ENCODE results near the gene VSIR. TPM values are rescaled to one million over a fixed set of nuclear protein-coding genes. Genes with fewer than 3 reads are reported as not detected.

The VSIR gene
- total RNA-seq, 1 donor from 2014 or later, result 125 TPM

DNA sequence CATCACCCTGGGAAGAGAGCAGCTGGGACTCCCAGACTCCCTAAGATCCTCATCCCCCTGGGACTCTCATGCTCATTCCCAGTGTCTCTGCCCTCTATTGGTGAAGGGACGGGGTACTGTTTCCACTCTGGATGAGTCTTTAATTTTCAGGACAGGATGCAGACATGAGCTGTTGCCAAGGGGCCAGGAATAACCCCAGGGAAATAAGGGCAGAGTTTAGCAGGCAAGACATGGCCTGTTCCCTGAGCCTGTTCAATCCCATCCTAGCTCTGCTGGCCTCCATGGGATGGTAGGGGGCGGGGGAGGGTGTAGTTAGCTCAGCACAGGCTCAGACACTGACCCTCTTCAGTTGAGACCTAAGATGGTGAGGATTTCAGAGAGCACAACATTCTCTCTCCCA, 67.7 kb downstream of the VSIR start:
- H3K36me3 Mint-ChIP-seq (ENCODE audit: low read depth), result no peaks in the 10 kb centered on the region
- H3K4me1 Mint-ChIP-seq, result peaks cover 19% of the 10 kb centered on the region
- H3K4me3 Mint-ChIP-seq, result no peak overlapping the region
- H3K27ac Mint-ChIP-seq, result no peak overlapping the region
- DNase-seq, result no peak
- no peaks in the 10 kb centered on the region for H3K9me3 Mint-ChIP-seq
- H3K27me3 Mint-ChIP-seq, result no peaks in the 10 kb centered on the region
- intact Hi-C loops (cut with micrococcal nuclease), result loop anchor here (5.0 kb wide), 1 partner anchor 323 kb away; no protein-coding TSS in a partner anchor

DNA sequence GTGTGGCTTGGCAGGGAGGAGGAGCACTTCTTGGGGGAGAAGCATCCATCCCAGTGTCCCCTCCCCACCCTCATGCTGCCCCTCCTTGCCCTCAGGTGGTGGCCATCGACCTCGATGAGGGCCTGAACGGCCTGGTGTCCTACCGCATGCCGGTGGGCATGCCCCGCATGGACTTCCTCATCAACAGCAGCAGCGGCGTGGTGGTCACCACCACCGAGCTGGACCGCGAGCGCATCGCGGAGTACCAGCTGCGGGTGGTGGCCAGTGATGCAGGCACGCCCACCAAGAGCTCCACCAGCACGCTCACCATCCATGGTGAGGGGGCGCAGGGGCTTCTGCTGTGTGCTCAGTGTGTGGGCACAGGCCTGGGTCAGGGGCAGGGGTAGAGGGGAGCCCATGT, 68.5 kb downstream of the VSIR start:
- no peaks in the 10 kb centered on the region for H3K9me3 Mint-ChIP-seq
- intact Hi-C loops (cut with micrococcal nuclease), result loop anchor here (5.0 kb wide), 1 partner anchor 323 kb away; no protein-coding TSS in a partner anchor

GRCh38 chr10:71703577-71703976, 69.7 kb downstream of the VSIR start:
- Mint-ChIP-seq H3K9me3 (no peaks in the 10 kb centered on the region), H3K36me3 (ENCODE audit: low read depth) (no peaks in the 10 kb centered on the region), H3K27ac (peak overlapping the region; percentile 34), H3K27me3 (no peaks in the 10 kb centered on the region), H3K4me3 (no peak overlapping the region), H3K4me1 (peaks cover 18% of the 10 kb centered on the region)
- no peak for DNase-seq
- intact Hi-C loops (cut with micrococcal nuclease), result no loop called here

More for the DNA sequence above, 68.5 kb downstream of the VSIR start:
- Mint-ChIP-seq H3K4me1 (peaks cover 18% of the 10 kb centered on the region), H3K27ac (no peak overlapping the region), H3K27me3 (no peaks in the 10 kb centered on the region), H3K4me3 (no peak overlapping the region), H3K36me3 (ENCODE audit: low read depth) (no peaks in the 10 kb centered on the region)
- no peak for DNase-seq

DNA sequence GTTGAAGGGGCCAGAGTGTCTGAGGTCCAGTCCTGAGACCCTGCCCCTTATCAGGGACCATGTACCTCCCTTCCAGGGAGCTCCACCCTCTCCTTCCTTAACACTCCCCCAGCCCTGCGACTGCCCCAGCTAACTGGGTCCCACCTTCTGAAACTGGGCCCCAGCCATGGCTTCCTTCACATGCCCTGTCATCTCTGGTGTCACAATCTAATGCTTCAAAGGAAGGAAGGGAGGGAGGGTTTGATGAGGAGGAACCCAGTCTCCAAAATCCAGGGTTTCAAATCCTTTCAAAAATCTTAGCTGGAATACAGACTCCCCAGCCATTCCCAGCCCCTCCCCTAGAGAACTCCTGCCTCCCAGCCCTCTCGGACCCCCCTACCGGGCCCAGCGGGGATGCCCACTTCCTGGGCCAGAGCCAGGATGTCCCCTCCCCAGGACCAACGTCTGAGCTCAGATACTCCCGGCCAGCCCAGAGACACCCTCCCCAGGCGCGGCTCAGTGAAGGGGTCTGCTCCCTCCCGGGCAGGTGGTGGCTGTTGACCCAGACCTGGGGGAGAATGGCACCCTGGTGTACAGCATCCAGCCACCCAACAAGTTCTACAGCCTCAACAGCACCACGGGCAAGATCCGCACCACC, 71.7 kb downstream of the VSIR start:
- Mint-ChIP-seq H3K27me3 (no peaks in the 10 kb centered on the region), H3K4me3 (no peak overlapping the region), H3K36me3 (ENCODE audit: low read depth) (no peaks in the 10 kb centered on the region), H3K27ac (no peak overlapping the region), H3K4me1 (peaks cover 22% of the 10 kb centered on the region), H3K9me3 (no peaks in the 10 kb centered on the region)
- no peak for DNase-seq
- intact Hi-C loops (cut with micrococcal nuclease), result no loop called here

DNA sequence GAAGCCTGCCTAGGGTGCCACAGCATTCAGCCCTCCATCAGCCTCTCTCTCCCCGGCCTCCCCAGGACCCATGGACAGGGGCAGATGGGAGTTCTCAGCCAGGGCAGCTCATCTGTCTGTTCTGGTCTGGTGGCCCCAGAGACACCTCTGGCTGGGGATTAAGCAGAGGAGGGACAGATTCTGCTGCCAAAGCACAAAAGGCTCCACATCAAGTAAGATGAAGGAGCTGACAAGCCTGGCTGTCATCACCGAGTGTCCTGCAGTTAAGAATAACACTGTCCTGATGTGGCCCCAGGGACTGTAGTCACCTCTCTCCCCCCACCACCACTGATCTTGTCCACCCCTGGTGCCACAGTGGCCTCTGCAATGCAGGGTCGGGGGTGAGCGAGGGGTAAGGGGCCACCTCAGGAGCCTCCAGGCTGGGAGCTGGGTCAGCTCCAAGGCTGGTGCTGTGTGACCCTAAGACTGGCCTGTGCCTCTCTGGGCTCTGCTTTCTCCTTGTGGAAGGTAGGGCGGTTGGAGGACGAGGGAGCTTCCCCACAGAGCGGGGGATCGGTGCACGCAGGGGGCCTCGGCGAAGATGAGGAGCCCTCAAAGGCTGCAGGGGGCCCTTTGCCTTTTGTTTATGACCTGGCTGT, 72.5 kb downstream of the VSIR start:
- no peaks in the 10 kb centered on the region for H3K36me3 Mint-ChIP-seq (ENCODE audit: low read depth)
- H3K4me1 Mint-ChIP-seq, result peaks cover 23% of the 10 kb centered on the region
- no peak for DNase-seq
- no peaks in the 10 kb centered on the region for H3K27me3 Mint-ChIP-seq
- intact Hi-C loops (cut with micrococcal nuclease), result no loop called here
- no peak overlapping the region for H3K4me3 Mint-ChIP-seq
- no peaks in the 10 kb centered on the region for H3K9me3 Mint-ChIP-seq
- no peak overlapping the region for H3K27ac Mint-ChIP-seq

DNA sequence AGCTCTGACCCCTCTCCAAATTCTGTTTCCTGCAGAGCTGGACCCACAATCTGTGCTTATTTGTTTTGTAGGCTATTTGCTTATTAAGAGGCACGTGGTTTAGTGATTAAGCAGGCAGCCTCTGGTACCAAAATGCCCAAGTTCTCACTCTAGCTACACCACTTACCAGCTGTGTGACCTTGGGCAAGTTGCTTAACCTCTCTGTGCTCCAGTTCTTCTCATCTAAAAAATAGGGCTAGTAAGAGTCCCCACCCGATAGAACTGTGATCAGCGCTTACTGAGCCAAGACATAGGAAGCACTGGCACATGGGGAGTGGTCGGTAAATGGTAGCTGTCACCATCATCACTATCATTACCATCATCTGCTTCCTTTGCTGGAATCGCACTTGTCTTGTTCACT, 74.6 kb downstream of the VSIR start:
- H3K27me3 Mint-ChIP-seq, result no peaks in the 10 kb centered on the region
- no peaks in the 10 kb centered on the region for H3K9me3 Mint-ChIP-seq
- H3K4me3 Mint-ChIP-seq, result peak overlapping the region; percentile 37
- no peaks in the 10 kb centered on the region for H3K36me3 Mint-ChIP-seq (ENCODE audit: low read depth)
- peaks cover 36% of the 10 kb centered on the region for H3K4me1 Mint-ChIP-seq
- peak overlapping the region; percentile 48 for H3K27ac Mint-ChIP-seq
- intact Hi-C loops (cut with micrococcal nuclease), result loop anchor here (2.0 to 5.0 kb wide), 2 partner anchors 74 to 114 kb away; partner anchors contain the start of gene VSIR
- DNase-seq, result no peak

DNA sequence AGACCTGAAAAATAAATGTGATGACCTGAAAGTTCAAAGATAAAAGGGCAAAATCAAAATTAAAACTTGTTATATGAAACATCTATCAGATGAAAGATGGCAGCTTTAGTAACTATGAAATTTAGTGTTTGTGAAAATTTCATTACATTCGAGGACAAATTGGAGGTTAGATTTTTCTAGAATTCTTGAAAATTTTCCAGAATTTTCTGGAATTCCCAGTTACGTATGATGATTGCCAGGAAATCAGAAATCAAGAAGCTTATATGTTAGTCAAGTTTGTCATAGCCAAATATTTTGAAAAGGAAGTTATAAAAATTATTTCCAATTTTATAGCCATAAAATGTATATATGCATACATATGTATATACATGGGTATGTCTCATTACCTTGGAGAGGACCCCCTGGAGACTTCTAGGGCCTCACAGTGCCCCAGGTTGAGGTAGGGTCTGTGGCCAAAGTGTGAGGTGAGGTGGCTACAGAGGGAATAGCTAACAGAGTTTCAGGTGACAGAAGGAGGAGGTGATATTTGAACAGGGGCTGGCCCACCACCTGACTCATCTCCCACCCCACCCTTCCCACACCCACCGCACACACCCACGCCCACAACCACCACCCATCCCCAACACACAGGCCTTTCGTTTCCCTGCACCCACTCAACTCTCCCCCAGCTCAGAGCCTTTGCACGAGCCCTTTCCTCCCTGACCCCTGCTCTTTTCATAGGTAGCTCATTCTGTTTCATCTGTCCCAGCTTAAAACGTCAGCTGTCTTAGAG, 75.2 kb downstream of the VSIR start:
- DNase-seq, result peak; percentile 67
- H3K36me3 Mint-ChIP-seq (ENCODE audit: low read depth), result no peaks in the 10 kb centered on the region
- H3K27me3 Mint-ChIP-seq, result no peaks in the 10 kb centered on the region
- intact Hi-C loops (cut with micrococcal nuclease), result loop anchor here (1.0 to 5.0 kb wide), 4 partner anchors 28 to 383 kb away; partner anchors contain the start of gene VSIR
- peak overlapping the region; percentile 37 for H3K4me3 Mint-ChIP-seq
- H3K27ac Mint-ChIP-seq, result peak overlapping the region; percentile 48
- no peaks in the 10 kb centered on the region for H3K9me3 Mint-ChIP-seq
- H3K4me1 Mint-ChIP-seq, result peaks cover 39% of the 10 kb centered on the region

Other genes with a start within 250 kb of the VSIR start
- gene C10orf105, start 53.7 kb downstream of the VSIR start, total RNA-seq, result 0.26 and 0.33 TPM in 2 replicates
- gene PSAP, start 77.7 kb upstream of the VSIR start, total RNA-seq, result 97.9 and 99.9 TPM in 2 replicates
- 0.36 and 0.63 TPM in 2 replicates for gene CHST3, start 190.9 kb upstream of the VSIR start, total RNA-seq